DMS 273 (cell line): ENCODE data around the gene GATD1.

ENCODE experiments used
- DNase-seq: peaks from one replicate; lab custom pipeline; 2025; ENCODE audit not compliant: unreplicated experiment; lab: John Stamatoyannopoulos, UW

Gene GATD1

GRCh38 chr11:782264-783174 is 5.2 kb upstream of the GATD1 start:
- no peak for DNase-seq

GRCh38 chr11:779955-780532 is 2.8 kb upstream of the GATD1 start:
- DNase-seq, result no peak

- DNase-seq, result no peak
These were observed 2.0 kb upstream of the GATD1 start for GRCh38 chr11:778976-779954.

- peak; percentile 68 for DNase-seq
These were observed 563 bp downstream of the GATD1 start for GRCh38 chr11:776561-777287.

GRCh38 chr11:776263-776560 is 1.1 kb downstream of the GATD1 start:
- no peak for DNase-seq

GRCh38 chr11:774873-775592 is 2.3 kb downstream of the GATD1 start:
- no peak for DNase-seq

- DNase-seq, result no peak
These were observed 3.5 kb downstream of the GATD1 start for GRCh38 chr11:773830-774229.

GRCh38 chr11:773425-773824 is 3.9 kb downstream of the GATD1 start:
- no peak for DNase-seq

GRCh38 chr11:772429-773390 is 4.6 kb downstream of the GATD1 start:
- DNase-seq, result no peak

- DNase-seq, result no peak
These were observed 5.6 kb downstream of the GATD1 start for GRCh38 chr11:771617-772204.

GRCh38 chr11:770642-771616 is 6.4 kb downstream of the GATD1 start:
- no peak for DNase-seq

- DNase-seq, result no peak
These were observed 7.2 kb downstream of the GATD1 start for GRCh38 chr11:769887-770641.

- no peak for DNase-seq
These were observed 10.0 kb downstream of the GATD1 start for GRCh38 chr11:767238-767637.

GRCh38 chr11:766936-767210 is 10.4 kb downstream of the GATD1 start:
- DNase-seq, result no peak

GRCh38 chr11:766106-766935 is 11.0 kb downstream of the GATD1 start:
- DNase-seq, result no peak

- DNase-seq, result no peak
These were observed 11.5 kb downstream of the GATD1 start for GRCh38 chr11:765802-766091.
